Rectal smooth muscle tissue (tissue), 1 donor: Measurements from ENCODE around the gene SF3B3.
"Not testable (repeated sequence)": the region's sequence is repeated elsewhere in the genome, so short reads cannot be mapped to it uniquely, and the experiment has no call there.

Source experiments
- H3K27ac ChIP-seq: one replicate; pipeline ENCODE4 v1.7.0; 2013; ENCODE audit warnings: low read depth, low read length, inconsistent platforms
- H3K27me3 ChIP-seq: one replicate; pipeline ENCODE4 v1.7.0; 2013; ENCODE audit warnings: low read length; ENCODE audit not compliant: control insufficient read depth, insufficient read depth
- H3K36me3 ChIP-seq: one replicate; pipeline ENCODE4 v1.7.0; 2013; ENCODE audit warnings: low read length; ENCODE audit not compliant: control insufficient read depth, insufficient read depth
- H3K4me1 ChIP-seq: one replicate; pipeline ENCODE4 v1.7.0; 2013; ENCODE audit warnings: low read length; ENCODE audit not compliant: control insufficient read depth, insufficient read depth
- H3K4me3 ChIP-seq: one replicate; pipeline ENCODE4 v1.7.0; 2013; ENCODE audit warnings: low read length
- H3K9ac ChIP-seq: one replicate; pipeline ENCODE4 v1.7.0; 2013; ENCODE audit warnings: low read length

SF3B3 gene

GRCh38 chr16:70604407-70605282 lies 81.0 kb downstream of the SF3B3 start:
- H3K36me3 ChIP-seq, result no peaks in the 10 kb centered on the region
- no peaks in the 10 kb centered on the region for H3K4me1 ChIP-seq
- no peak overlapping the region for H3K27ac ChIP-seq
- H3K27me3 ChIP-seq, result no peaks in the 10 kb centered on the region
- no peak overlapping the region for H3K9ac ChIP-seq
- H3K4me3 ChIP-seq, result no peak overlapping the region

GRCh38 chr16:70605283-70605657 lies 81.7 kb downstream of the SF3B3 start:
- Histone ChIP-seq H3K4me3 (no peak overlapping the region), H3K27me3 (no peaks in the 10 kb centered on the region), H3K27ac (no peak overlapping the region), H3K36me3 (no peaks in the 10 kb centered on the region), H3K9ac (no peak overlapping the region), H3K4me1 (no peaks in the 10 kb centered on the region)

DNA sequence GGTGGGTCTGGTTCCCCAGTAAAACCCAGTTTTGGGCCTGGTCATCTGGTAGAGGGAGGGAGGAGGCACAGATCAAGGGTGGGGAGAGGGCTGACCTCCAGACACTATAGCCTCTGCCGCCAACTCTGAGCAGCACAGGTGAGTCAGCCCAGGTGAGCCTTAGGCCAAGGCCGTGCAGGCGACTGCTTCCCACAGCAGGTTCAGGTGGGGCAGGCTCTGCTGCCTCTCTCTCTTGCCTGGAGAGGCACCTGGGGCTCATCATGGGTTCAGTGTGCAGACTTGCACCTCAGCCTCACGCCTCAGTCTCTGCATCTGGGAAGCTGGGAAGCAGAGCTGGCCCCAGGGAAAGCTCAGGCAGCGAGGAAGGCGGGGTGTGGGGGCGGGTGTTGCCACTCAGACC lies 84.9 kb downstream of the SF3B3 start:
- Histone ChIP-seq H3K27ac (no peak overlapping the region), H3K9ac (no peak overlapping the region), H3K36me3 (no peaks in the 10 kb centered on the region), H3K27me3 (no peaks in the 10 kb centered on the region), H3K4me1 (no peaks in the 10 kb centered on the region), H3K4me3 (no peak overlapping the region)

GRCh38 chr16:70610273-70611223 lies 86.9 kb downstream of the SF3B3 start:
- Histone ChIP-seq H3K9ac (no peak overlapping the region), H3K36me3 (no peaks in the 10 kb centered on the region), H3K27me3 (no peaks in the 10 kb centered on the region), H3K27ac (no peak overlapping the region), H3K4me3 (no peak overlapping the region), H3K4me1 (peaks cover 3% of the 10 kb centered on the region)

DNA sequence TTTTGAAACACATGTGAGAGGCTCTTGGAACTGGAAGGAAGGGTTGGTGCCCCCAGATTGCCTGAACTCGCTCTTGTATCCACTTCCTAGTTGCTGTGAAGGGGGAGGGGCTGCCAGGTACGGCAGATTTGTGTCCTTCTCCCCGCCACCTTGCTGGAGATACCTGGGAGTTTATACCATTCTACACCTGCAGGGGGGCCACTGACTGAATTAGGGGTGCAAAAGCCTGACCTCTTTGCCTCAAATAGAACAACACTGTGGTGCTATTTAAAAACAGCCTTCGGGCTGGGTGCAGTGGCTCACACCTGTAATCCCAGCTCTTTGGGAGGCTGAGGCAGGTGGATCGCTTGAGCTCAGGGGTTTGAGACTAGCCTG lies 87.6 kb downstream of the SF3B3 start:
- no peak overlapping the region for H3K27ac ChIP-seq
- H3K27me3 ChIP-seq, result no peaks in the 10 kb centered on the region
- H3K36me3 ChIP-seq, result no peaks in the 10 kb centered on the region
- no peak overlapping the region for H3K9ac ChIP-seq
- H3K4me1 ChIP-seq, result peaks cover 3% of the 10 kb centered on the region
- no peak overlapping the region for H3K4me3 ChIP-seq

DNA sequence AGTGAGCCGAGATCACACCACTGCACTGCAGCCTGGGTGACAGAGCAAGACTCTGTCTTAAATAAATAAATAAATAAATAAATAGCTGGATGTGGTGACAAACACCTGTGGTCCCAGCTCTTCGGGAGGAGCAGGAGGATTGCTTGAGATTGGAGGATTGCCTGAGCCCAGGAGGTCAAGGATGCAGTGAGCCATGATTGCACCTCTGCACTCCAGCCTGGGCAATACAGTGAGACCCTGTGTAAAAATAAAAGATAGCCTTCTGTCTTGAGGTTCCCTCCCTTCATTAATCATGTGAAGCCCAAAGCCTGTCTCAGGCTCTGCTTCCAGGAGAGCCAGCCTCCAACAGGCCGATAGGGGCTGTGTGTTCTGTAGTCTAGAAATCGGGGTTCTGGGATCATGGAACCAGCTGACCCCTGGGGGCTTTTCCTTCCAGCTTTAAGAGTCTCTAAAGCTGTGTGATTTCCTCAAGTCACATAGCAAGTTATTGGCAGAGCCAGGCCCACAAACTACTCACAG lies 88.2 kb downstream of the SF3B3 start:
- peaks cover 3% of the 10 kb centered on the region for H3K4me1 ChIP-seq
- no peaks in the 10 kb centered on the region for H3K27me3 ChIP-seq
- H3K36me3 ChIP-seq, result no peaks in the 10 kb centered on the region
- H3K4me3 ChIP-seq, result no peak overlapping the region
- H3K9ac ChIP-seq, result no peak overlapping the region
- no peak overlapping the region for H3K27ac ChIP-seq

- Histone ChIP-seq H3K9ac (no peak overlapping the region), H3K27me3 (no peaks in the 10 kb centered on the region), H3K36me3 (no peaks in the 10 kb centered on the region), H3K27ac (no peak overlapping the region), H3K4me1 (peaks cover 3% of the 10 kb centered on the region), H3K4me3 (no peak overlapping the region)
These were observed 89.3 kb downstream of the SF3B3 start for GRCh38 chr16:70612931-70613330.

GRCh38 chr16:70614208-70614951 lies 90.8 kb downstream of the SF3B3 start:
- H3K27me3 ChIP-seq, result no peaks in the 10 kb centered on the region
- H3K4me3 ChIP-seq, result no peak overlapping the region
- H3K36me3 ChIP-seq, result no peaks in the 10 kb centered on the region
- peaks cover 3% of the 10 kb centered on the region for H3K4me1 ChIP-seq
- no peak overlapping the region for H3K27ac ChIP-seq
- H3K9ac ChIP-seq, result no peak overlapping the region

- H3K27ac ChIP-seq, result no peak overlapping the region
- H3K9ac ChIP-seq, result no peak overlapping the region
- H3K4me3 ChIP-seq, result no peak overlapping the region
These were observed 92.3 kb downstream of the SF3B3 start for GRCh38 chr16:70615945-70616344.

GRCh38 chr16:70621864-70622263 lies 98.2 kb downstream of the SF3B3 start:
- not testable (repeated sequence) for H3K36me3 ChIP-seq, H3K4me1 ChIP-seq, H3K27ac ChIP-seq, H3K27me3 ChIP-seq, H3K4me3 ChIP-seq, H3K9ac ChIP-seq

More at GRCh38 chr16:70615945-70616344, 92.3 kb downstream of the SF3B3 start:
- H3K36me3 ChIP-seq, result no peaks in the 10 kb centered on the region
- peaks cover 3% of the 10 kb centered on the region for H3K4me1 ChIP-seq
- no peaks in the 10 kb centered on the region for H3K27me3 ChIP-seq
